Gastroesophageal sphincter (tissue), 3 donors: Measurements from ENCODE around the gene SH3RF3.

Experiments
- EP300 ChIP-seq: sonication (generic); formaldehyde crosslinking; IDR thresholded peaks from one replicate; pipeline ENCODE4 v1.6.1; 2017; ENCODE audit warnings: antibody characterized with exemption, mild to moderate bottlenecking
- POLR2A ChIP-seq, 2 donors: fragments of 450-650 bp; IDR thresholded peaks; one replicate each; pipeline ENCODE4 v1.6.1; 2017; ENCODE audit warnings: antibody characterized with exemption in 2 of 2, mild to moderate bottlenecking in 2 of 2, moderate library complexity in 1 of 2
- POLR2AphosphoS5 ChIP-seq: sonication (generic); formaldehyde crosslinking; IDR thresholded peaks from one replicate; pipeline ENCODE4 v1.6.1; 2017; ENCODE audit warnings: antibody characterized with exemption
- TF ChIP-seq, protein P1 (sequence below), 4 experiments: fragments of 200-600 bp in 2 of 4; fragments of 450-650 bp in 2 of 4; sonication (generic) in 1 of 4; IDR thresholded peaks; one replicate each; pipeline ENCODE4 v1.5.1; 2017 to 2019; ENCODE audit warnings: antibody characterized with exemption in 4 of 4, mild to moderate bottlenecking in 2 of 4, moderate library complexity in 2 of 4

DNA sequence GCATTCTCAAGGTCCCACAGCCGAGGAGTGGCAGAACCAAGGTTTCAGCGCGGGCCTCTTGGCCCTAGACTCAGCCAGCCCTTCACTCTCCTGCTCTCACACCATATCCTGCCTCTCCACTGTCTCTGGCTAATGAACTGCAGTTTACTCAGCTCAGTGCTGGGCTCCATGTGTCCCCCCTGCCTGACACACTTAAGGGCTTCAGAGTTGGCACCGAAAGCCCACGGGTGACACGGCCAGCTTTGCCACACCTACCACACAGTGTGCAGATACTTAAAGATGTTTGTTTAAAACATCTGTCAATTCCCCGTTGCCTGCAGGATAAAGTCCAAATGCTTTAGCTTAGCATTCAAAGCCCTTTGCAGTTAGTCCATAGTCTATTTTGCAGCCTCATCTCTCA is 243.6 kb downstream of the SH3RF3 start:
- TF ChIP-seq, protein P1, sequence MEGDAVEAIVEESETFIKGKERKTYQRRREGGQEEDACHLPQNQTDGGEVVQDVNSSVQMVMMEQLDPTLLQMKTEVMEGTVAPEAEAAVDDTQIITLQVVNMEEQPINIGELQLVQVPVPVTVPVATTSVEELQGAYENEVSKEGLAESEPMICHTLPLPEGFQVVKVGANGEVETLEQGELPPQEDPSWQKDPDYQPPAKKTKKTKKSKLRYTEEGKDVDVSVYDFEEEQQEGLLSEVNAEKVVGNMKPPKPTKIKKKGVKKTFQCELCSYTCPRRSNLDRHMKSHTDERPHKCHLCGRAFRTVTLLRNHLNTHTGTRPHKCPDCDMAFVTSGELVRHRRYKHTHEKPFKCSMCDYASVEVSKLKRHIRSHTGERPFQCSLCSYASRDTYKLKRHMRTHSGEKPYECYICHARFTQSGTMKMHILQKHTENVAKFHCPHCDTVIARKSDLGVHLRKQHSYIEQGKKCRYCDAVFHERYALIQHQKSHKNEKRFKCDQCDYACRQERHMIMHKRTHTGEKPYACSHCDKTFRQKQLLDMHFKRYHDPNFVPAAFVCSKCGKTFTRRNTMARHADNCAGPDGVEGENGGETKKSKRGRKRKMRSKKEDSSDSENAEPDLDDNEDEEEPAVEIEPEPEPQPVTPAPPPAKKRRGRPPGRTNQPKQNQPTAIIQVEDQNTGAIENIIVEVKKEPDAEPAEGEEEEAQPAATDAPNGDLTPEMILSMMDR (IDR thresholded peaks at IDR 0.05): no peak
- no peak for TF ChIP-seq EP300
- TF ChIP-seq POLR2A (IDR thresholded peaks at IDR 0.05): no peak
- TF ChIP-seq POLR2AphosphoS5: no peak
